HFFc6 (cell line): ENCODE measurements around the gene NPSR1. TPM values are rescaled to one million over a fixed set of nuclear protein-coding genes. Genes with fewer than 3 reads are reported as not detected.
"Not testable (repeated sequence)": the region's sequence is repeated elsewhere in the genome, so short reads cannot be mapped to it uniquely, and the experiment has no call there.

Experiments used
- DNase-seq: peaks from one replicate; pipeline ENCODE4 v3.0.0-alpha.2; 2018
- H3K27ac Mint-ChIP-seq: 2 replicates; pipeline ENCODE4 v1.8.0; 2020; ENCODE audit warnings: mild to moderate bottlenecking, mixed read lengths
- H3K27me3 Mint-ChIP-seq: 2 replicates; pipeline ENCODE4 v1.8.0; 2021; ENCODE audit warnings: mild to moderate bottlenecking, moderate library complexity, mixed read lengths; ENCODE audit not compliant: insufficient read depth
- H3K36me3 Mint-ChIP-seq: 2 replicates; pipeline ENCODE4 v1.8.0; 2021; ENCODE audit warnings: low read depth, mixed read lengths
- H3K4me1 Mint-ChIP-seq: 2 replicates; pipeline ENCODE4 v1.8.0; 2020; ENCODE audit warnings: low read depth, mixed read lengths
- H3K4me3 Mint-ChIP-seq: 2 replicates; pipeline ENCODE4 v1.8.0; 2020; ENCODE audit warnings: mild to moderate bottlenecking, moderate library complexity, mixed read lengths
- H3K9me3 Mint-ChIP-seq: 2 replicates; pipeline ENCODE4 v1.8.0; 2020; ENCODE audit warnings: mild to moderate bottlenecking, mixed read lengths
- CTCF ChIP-seq: fragments of 200-600 bp; sonication (generic); IDR thresholded peaks from 2 replicates; pipeline ENCODE4 v1.5.0; 2021; ENCODE audit warnings: antibody characterized with exemption, mild to moderate bottlenecking
- total RNA-seq, 6 experiments: library from RNA; stranded (reverse); fragmentation: NEBNext Ultra II Directional; extraction: Animal tissue kit (Norgen Biotek cat#: 25700); gene quantifications; 2 replicates in 1 of 6; 3 replicates in 5 of 6; pipeline ENCODE4 v1.2.3, GENCODE V29; 2021

The NPSR1 gene
- total RNA-seq, 6 experiments from 2014 or later = not detected

DNA sequence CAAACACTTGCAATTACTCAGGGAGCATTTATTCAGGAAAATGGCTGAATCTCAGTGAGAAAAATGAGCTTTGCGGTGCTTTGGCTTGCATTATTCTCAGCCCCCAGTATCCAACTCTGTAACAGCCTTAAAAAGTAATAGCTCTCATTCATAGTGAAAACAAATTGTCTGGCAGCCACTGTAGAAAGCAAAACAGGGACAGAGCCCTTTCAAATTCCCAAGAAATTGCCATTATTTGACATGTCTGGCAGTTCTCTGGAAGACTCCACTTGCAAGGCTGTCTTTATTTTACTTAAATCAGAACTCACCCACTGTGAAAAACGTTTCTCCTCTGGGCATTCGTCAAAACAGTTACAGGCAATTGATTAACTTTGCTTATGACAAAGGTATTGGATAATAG, 122.5 kb downstream of the NPSR1 start:
- no peaks in the 10 kb centered on the region for H3K27me3 Mint-ChIP-seq
- DNase-seq = no peak
- H3K9me3 Mint-ChIP-seq = peaks cover 34% of the 10 kb centered on the region
- H3K4me3 Mint-ChIP-seq = no peak overlapping the region
- no peak for TF ChIP-seq CTCF
- H3K4me1 Mint-ChIP-seq = no peaks in the 10 kb centered on the region
- no peak overlapping the region for H3K27ac Mint-ChIP-seq
- H3K36me3 Mint-ChIP-seq = no peaks in the 10 kb centered on the region

GRCh38 chr7:34787586-34787985, 129.6 kb downstream of the NPSR1 start:
- no peak for DNase-seq
- Mint-ChIP-seq H3K9me3 (peaks cover 12% of the 10 kb centered on the region), H3K27ac (no peak overlapping the region), H3K4me1 (no peaks in the 10 kb centered on the region), H3K4me3 (no peak overlapping the region), H3K36me3 (no peaks in the 10 kb centered on the region), H3K27me3 (no peaks in the 10 kb centered on the region)
- no peak for TF ChIP-seq CTCF

DNA sequence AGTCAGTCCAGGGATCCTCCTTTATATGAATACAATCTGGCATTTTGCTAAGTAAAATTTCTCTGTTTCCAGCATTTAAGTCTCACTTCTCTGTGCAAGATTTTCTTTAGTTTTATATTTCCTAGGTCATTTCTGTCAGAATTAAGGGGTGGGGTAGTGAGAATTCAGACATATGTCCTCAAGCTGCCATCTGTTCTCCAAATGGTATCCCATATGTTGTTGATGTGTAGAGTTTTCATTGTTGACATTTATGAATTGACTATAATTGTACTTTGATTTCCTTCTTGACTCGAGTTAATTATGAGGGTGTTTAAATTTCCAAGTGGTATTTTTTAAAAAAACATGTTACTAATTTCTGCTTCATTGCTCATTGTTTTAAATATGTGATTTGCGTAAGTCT, 148.8 kb downstream of the NPSR1 start:
- Mint-ChIP-seq H3K27me3 (no peaks in the 10 kb centered on the region; the same call in 1 of the 2 replicates), H3K9me3 (peaks cover 4% of the 10 kb centered on the region), H3K4me3 (no peak overlapping the region), H3K36me3 (no peaks in the 10 kb centered on the region), H3K4me1 (no peaks in the 10 kb centered on the region), H3K27ac (no peak overlapping the region)
- TF ChIP-seq CTCF = no peak
- DNase-seq = no peak

DNA sequence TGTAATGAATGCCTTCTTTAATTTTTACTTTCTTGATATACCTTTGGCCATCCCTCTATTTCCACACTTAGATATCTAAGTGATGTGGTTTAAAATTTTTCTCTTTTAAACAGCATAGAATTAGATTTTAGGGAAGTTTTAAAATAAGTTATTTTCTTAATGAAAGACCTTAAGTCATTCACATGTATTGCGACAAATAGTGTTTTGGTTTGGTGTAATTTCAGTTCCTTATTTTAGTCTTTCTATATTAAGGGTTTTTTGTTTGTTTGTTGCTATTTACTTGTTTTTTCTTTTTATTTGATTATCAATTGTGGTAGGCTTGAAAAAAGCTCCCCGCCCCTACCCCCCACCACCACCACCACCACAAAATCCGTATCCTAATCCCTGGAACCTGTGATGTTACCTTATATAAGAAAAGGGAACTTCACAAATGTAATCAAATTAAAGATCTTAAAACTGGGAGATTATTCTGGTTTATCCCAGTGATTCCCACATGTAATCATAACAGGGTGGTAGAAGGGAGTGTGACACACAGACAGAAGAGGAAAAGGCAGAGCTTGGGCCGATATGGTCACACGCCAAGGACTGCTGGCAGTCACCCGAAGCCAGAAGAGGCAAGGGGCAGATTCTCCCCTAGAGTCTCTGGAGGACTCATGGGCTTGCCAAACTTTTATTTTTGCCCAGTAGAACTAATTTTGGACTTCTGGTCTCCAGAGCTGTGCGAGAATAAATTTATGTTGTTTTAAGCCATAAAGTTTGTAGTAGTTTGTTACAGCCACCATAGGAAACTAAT, 149.7 kb downstream of the NPSR1 start:
- no peak for DNase-seq
- H3K27me3 Mint-ChIP-seq = no peaks in the 10 kb centered on the region; the same call in 1 of the 2 replicates
- H3K4me1 Mint-ChIP-seq = no peaks in the 10 kb centered on the region
- TF ChIP-seq CTCF = no peak
- H3K27ac Mint-ChIP-seq = no peak overlapping the region
- no peaks in the 10 kb centered on the region for H3K9me3 Mint-ChIP-seq
- H3K36me3 Mint-ChIP-seq = no peaks in the 10 kb centered on the region
- H3K4me3 Mint-ChIP-seq = no peak overlapping the region

DNA sequence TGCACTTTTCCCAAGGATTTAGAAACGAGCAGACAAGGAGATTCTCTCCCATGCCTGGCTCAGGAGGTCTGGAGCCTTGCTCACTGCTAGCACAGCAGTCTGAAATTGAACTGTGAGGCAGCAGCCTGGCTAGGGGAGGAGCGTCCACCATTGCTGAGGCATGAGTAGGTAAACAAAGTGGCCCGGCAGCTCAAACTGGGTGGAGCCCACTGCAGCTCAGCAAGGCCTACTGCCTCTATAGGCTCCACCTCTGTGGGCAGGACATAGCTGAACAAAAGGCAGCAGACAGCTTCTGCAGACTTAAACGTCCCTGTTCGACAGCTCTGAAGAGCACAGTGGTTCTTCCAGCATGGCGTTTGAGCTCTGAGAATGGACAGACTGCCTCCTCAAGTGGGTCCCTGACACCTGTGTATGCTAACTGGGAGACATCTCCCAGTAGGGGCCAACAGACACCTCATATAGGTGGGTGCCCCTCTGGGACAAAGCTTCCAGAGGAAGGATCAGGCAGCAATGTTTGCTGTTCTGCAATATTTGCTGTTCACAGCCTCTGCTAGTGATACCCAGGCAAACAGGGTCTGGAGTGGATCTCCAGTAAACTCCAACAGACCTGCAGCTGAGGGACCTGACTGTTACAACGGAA, 156.3 kb downstream of the NPSR1 start:
- H3K9me3 Mint-ChIP-seq, H3K36me3 Mint-ChIP-seq, H3K27ac Mint-ChIP-seq, H3K4me1 Mint-ChIP-seq, H3K4me3 Mint-ChIP-seq, DNase-seq, H3K27me3 Mint-ChIP-seq: not testable (repeated sequence)

- no peaks in the 10 kb centered on the region for H3K36me3 Mint-ChIP-seq
- TF ChIP-seq CTCF = no peak
Observed at GRCh38 chr7:34821932-34822558, 164.0 kb downstream of the NPSR1 start.

More at GRCh38 chr7:34821932-34822558, 164.0 kb downstream of the NPSR1 start:
- no peak for DNase-seq
- H3K4me3 Mint-ChIP-seq = peak overlapping the region; percentile 74; the same call in 1 of the 2 replicates
- peaks cover 12% of the 10 kb centered on the region for H3K27me3 Mint-ChIP-seq
- no peaks in the 10 kb centered on the region for H3K9me3 Mint-ChIP-seq
- H3K4me1 Mint-ChIP-seq = no peaks in the 10 kb centered on the region; the same call in 1 of the 2 replicates
- no peak overlapping the region for H3K27ac Mint-ChIP-seq
